Measurements from ENCODE around the gene DDX17.

- TF ChIP-seq, protein P1, sequence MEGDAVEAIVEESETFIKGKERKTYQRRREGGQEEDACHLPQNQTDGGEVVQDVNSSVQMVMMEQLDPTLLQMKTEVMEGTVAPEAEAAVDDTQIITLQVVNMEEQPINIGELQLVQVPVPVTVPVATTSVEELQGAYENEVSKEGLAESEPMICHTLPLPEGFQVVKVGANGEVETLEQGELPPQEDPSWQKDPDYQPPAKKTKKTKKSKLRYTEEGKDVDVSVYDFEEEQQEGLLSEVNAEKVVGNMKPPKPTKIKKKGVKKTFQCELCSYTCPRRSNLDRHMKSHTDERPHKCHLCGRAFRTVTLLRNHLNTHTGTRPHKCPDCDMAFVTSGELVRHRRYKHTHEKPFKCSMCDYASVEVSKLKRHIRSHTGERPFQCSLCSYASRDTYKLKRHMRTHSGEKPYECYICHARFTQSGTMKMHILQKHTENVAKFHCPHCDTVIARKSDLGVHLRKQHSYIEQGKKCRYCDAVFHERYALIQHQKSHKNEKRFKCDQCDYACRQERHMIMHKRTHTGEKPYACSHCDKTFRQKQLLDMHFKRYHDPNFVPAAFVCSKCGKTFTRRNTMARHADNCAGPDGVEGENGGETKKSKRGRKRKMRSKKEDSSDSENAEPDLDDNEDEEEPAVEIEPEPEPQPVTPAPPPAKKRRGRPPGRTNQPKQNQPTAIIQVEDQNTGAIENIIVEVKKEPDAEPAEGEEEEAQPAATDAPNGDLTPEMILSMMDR (conservative IDR thresholded peaks at IDR 0.05 in 1 of 2, IDR thresholded peaks at IDR 0.05 in 1 of 2; ENCODE audit: low read depth in 1 of 2, low read length in 2 of 2): no peak
- no peak for TF ChIP-seq EZH2 (IDR thresholded peaks at IDR 0.05; ENCODE audit: low read length, missing control alignments)
Observed at GRCh38 chr22:38452373-38453065, 53.6 kb downstream of the DDX17 start.
